Measurements from ENCODE around the gene CD200. TPM values are rescaled to one million over a fixed set of nuclear protein-coding genes. Genes with fewer than 3 reads are reported as not detected.

The CD200 gene
- total RNA-seq, 4 donors from 2014 or later = 2.5 to 15.6 (median 4.8) TPM

- H3K4me1 ChIP-seq = peaks cover 3 to 25% (median 10%) of the 10 kb centered on the region in 3 donors
- peak overlapping the region in 3 of 4 donors; percentile 20 to 84 (median 80) for H3K27ac ChIP-seq
- no peaks in the 10 kb centered on the region for H3K9me3 ChIP-seq
- no peaks in the 10 kb centered on the region for H3K27me3 ChIP-seq
- no peak for ATAC-seq
- no peak overlapping the region for H3K4me3 ChIP-seq
- no peak for TF ChIP-seq POLR2AphosphoS5 (IDR thresholded peaks at IDR 0.05)
- TF ChIP-seq EP300 (IDR thresholded peaks at IDR 0.05) = no peak
- TF ChIP-seq CTCF (IDR thresholded peaks at IDR 0.05) = no peak
- TF ChIP-seq POLR2A (IDR thresholded peaks at IDR 0.05) = no peak
- H3K36me3 ChIP-seq = no peaks in the 10 kb centered on the region
Observed at GRCh38 chr3:112389961-112390360, 57.0 kb downstream of the CD200 start.

DNA sequence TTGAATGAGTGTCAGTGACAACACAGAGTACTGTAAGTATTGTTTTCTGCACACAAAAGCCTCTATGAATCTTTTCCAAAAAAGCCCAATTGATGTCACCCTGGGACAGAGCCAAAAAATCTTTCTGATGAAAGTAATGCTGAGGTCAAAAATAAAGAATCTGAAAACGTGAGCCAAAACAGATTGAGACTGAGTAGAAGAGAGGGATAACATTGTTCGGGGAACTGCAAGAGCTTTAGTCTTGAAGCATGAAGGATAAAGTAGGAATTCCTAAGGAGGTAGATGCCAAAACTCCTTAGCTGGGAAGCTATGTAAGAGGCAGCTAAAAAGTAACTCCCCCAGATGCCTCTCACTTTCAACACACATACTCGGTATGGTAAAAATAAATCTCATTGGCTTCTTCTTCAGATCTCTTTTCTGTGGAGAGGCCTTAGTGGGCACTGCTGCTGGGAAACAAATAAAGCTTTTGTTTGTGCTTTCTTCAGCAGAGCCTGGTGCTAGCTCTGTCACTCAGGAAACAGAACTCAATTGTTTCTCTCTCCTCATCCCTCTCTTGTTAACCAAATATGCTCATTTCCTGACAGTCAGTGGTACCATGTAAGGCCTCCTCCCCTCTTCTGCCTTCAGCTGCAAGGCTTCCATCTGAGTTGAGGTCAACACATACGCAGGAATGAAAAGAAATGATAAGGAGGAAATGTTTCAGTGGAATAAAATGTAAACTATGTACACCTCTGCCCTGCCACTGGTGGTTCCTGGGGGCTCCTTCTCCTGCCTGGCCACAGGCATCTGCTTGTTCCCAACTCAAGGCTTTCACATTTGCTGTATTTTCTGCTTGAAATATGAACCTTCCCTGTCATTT, 58.1 kb downstream of the CD200 start:
- Histone ChIP-seq H3K27ac (peak overlapping the region; percentile 71 to 85 (median 82)), H3K27me3 (no peaks in the 10 kb centered on the region), H3K4me3 (no peak overlapping the region), H3K4me1 (peaks cover 3 to 34% (median 10%) of the 10 kb centered on the region in 3 donors), H3K36me3 (no peaks in the 10 kb centered on the region), H3K9me3 (no peaks in the 10 kb centered on the region)
- 3 to 12% methylated on average over 3 to 4 of the region's 4 CpGs for WGBS, 2 donors (ENCODE audit: low coverage in 1 of 2)
- no peak for TF ChIP-seq CTCF (IDR thresholded peaks at IDR 0.05)
- peak; percentile 80 for TF ChIP-seq POLR2AphosphoS5 (IDR thresholded peaks at IDR 0.05)
- TF ChIP-seq POLR2A (IDR thresholded peaks at IDR 0.05) = no peak
- peak; percentile 81 for ATAC-seq

DNA sequence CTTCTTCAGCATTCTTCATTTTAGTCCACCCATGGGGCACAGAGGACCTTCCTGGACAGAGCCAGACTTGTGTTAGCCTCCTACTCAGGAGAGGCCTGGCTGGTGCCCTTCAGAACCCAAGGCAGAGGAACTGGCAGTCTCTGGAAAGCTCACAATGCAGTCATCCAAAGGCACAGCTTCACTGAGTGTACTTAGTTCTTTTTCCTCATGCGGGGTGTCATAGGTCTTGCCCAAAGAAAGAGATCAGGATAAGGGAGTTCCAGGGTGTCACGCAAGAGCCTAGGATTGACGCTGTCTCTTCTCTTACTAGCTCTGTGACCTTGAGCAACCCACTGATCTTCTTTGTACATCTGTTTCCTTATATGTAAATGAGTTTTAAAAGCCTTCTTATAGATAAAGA, 58.7 kb downstream of the CD200 start:
- no peak for ATAC-seq
- Histone ChIP-seq H3K27ac (peak overlapping the region; percentile 71 to 85 (median 82)), H3K4me3 (no peak overlapping the region), H3K36me3 (no peaks in the 10 kb centered on the region), H3K4me1 (peaks cover 3 to 37% (median 10%) of the 10 kb centered on the region in 3 donors), H3K9me3 (no peaks in the 10 kb centered on the region), H3K27me3 (no peaks in the 10 kb centered on the region)
- WGBS, 2 donors (ENCODE audit: low coverage in 1 of 2) = 82 to 85% methylated on average over 2 to 3 of the region's 3 CpGs
- TF ChIP-seq EP300 (IDR thresholded peaks at IDR 0.05) (no peak), CTCF (IDR thresholded peaks at IDR 0.05) (no peak), POLR2AphosphoS5 (IDR thresholded peaks at IDR 0.05) (no peak), POLR2A (IDR thresholded peaks at IDR 0.05) (no peak)

DNA sequence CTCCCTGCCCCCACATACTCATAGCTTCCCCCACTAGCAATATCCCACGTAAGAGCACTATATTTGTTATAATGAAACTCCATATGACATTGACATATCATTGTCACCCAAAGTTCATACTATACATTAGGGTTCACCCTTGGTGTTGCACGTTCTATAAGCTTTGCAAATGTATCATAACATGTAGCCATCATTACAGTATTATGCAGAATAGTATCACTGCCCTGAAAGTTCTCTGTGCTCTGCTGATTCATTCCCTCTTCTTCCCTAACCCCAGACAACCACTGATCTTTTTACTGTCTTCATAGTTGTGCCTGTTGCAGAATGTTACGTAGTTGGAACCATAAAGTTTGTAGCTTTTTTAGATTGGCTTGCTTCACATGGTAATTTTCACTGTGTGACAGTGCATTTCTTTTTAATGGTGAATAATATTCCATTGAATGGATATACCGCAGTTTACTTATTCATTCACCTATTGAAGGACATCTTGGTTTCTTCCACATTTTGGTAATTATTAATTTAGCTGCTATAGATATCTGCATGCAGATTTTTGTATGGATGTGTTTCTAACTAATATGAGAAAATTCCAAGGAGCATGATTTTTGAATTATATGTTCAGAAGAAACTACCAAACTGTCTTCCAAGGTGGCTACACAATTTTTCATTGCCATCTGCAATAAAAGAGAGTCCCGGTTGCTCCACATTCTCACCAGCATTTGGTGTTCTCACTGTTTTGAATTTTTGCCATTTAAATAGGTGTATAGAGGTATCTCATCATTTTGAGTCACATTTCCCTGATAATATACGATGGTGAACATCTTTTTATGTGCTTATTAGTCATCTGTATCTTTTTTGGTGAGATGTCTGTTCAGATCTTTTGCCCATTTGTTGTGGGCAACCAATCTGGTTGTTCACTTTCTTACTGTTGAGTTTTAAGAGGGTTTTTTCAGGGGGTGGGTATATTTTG, 59.7 kb downstream of the CD200 start:
- no peak overlapping the region for H3K4me3 ChIP-seq
- H3K27ac ChIP-seq = peak overlapping the region; percentile 23 to 84 (median 64)
- 81 to 84% methylated on average over 5 of the region's 6 CpGs for WGBS, 2 donors (ENCODE audit: low coverage in 1 of 2)
- no peak for ATAC-seq
- no peaks in the 10 kb centered on the region for H3K27me3 ChIP-seq
- H3K9me3 ChIP-seq = no peaks in the 10 kb centered on the region
- H3K4me1 ChIP-seq = peaks cover 3 to 37% (median 10%) of the 10 kb centered on the region in 3 donors
- no peak for TF ChIP-seq POLR2AphosphoS5 (IDR thresholded peaks at IDR 0.05)
- no peak for TF ChIP-seq EP300 (IDR thresholded peaks at IDR 0.05)
- H3K36me3 ChIP-seq = no peaks in the 10 kb centered on the region

DNA sequence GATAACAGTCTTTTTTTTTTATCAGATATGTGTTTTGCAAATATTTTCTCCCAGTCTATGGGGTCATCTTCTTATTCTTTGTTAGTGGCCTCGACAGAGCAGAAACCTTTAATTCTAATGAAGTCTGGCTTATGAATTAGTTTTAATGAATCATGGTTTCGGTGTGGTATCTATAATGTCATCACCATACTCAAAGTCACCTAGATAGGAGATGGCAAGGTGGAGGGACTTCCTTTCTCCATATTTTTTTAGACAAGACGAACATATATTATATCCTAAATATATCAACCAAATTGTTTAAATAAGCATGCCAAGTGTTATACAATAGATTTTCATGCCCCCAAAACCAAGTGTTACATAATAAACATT, 60.4 kb downstream of the CD200 start:
- TF ChIP-seq POLR2AphosphoS5 (IDR thresholded peaks at IDR 0.05) (no peak), CTCF (IDR thresholded peaks at IDR 0.05) (no peak), EP300 (IDR thresholded peaks at IDR 0.05) (no peak), POLR2A (IDR thresholded peaks at IDR 0.05) (no peak)
- H3K9me3 ChIP-seq = no peaks in the 10 kb centered on the region
- peaks cover 3 to 37% (median 10%) of the 10 kb centered on the region in 3 donors for H3K4me1 ChIP-seq
- peak overlapping the region; percentile 53 to 84 (median 69) for H3K27ac ChIP-seq
- ATAC-seq = no peak
- H3K36me3 ChIP-seq = no peaks in the 10 kb centered on the region
- WGBS, 2 donors (ENCODE audit: low coverage in 1 of 2) = 48 to 54% methylated on average over 3 of the region's 3 CpGs
- H3K27me3 ChIP-seq = no peaks in the 10 kb centered on the region
- H3K4me3 ChIP-seq = no peak overlapping the region
